Jurkat, Clone E6-1 (cell line): ENCODE data around the gene TMEM117.

Source experiments
- DNase-seq: peaks from one replicate; pipeline ENCODE4 v3.0.0-alpha.2; 2011; ENCODE audit warnings: low read depth, low spot score
- H3K4me3 ChIP-seq: 2 replicates; pipeline ENCODE4 v1.5.1; 2011; ENCODE audit warnings: mild to moderate bottlenecking, low read length, control low read depth, moderate library complexity

Gene TMEM117

DNA sequence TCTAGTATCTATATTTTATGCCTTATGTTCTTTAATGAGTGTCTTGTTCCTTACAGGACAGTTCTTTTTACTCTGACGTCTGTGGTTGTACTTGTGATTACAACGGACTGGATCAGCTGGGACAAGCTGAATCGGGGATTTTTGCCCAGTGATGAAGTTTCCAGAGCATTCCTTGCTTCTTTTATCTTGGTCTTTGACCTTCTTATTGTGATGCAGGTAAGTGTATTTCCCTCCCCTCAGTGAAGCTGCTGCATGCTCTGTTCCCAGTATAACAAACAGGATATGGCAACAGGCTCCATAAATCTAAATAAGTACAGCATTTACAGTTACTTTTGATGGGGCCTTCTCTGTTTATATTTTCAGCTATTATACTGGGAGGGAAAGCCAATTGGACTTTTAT, 463.6 kb downstream of the TMEM117 start:
- H3K4me3 ChIP-seq: no peak overlapping the region
- DNase-seq: no peak

GRCh38 chr12:44307506-44308168, 471.8 kb downstream of the TMEM117 start:
- DNase-seq: no peak
- H3K4me3 ChIP-seq: no peak overlapping the region

DNA sequence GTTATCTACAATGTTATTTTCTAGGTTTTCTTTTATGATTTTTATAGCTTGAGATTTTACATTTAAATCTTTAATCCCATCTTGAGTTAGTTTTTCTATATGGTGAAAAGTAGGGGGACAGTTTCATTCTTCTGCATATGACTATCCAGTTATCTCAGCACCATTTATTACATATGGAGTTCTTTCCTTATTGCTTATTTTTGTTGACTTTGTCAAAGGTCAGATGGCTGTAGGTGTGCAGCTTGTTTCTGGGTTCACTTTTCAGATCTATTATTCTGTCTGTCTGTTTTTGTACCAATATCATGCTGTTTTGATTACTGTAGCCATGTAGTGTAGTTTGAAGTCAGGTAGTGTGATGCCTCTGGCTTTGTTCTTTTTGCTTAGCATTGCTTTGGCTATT, 477.3 kb downstream of the TMEM117 start:
- no peak overlapping the region for H3K4me3 ChIP-seq
- DNase-seq: no peak

DNA sequence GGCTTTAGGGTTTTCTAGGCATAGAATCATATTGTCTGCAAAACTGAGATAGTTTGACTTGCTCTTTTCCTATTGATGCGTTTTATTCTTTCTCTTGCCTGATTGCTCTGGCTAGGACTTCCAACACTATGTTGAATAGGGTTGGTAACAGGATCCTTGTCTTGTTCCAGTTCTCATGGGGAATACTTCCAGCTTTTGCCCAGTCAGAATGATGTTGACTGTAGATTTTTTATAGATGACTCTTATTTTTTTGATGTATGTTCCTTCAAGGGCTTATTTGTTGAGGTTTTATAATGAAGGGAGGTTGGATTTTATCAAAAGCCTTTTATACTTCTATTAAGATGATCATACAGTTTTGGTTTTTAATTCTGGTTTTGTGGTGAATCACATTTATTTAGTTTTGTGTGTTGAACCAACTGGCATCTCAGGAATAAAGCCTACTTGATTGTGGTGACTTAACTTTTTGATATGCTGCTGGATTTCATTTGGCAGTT, 478.2 kb downstream of the TMEM117 start:
- no peak for DNase-seq
- H3K4me3 ChIP-seq: no peak overlapping the region

DNA sequence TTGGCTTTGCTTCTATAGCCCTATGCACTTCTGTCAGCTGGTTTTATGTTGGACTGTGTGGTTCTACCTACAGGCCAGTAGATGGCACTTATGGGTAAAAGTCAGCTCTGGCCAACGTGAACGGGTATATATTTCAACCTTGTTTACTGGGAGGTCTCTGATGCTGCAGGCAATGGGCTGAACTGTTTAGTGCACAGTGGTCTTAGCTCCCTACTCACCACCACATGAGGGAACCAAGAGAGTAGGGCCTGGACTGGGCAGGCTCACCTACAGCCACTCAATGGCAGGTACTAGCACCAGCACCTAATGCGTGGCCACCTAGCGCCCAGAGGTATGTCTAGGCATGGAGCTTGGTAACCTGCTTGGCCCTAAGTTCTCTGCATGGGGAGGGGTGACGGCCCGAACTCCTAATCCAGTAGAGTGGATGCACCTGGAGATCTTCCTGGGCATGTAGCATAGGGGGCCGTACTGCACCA, 481.8 kb downstream of the TMEM117 start:
- no peak overlapping the region for H3K4me3 ChIP-seq
- DNase-seq: peak; percentile 19

DNA sequence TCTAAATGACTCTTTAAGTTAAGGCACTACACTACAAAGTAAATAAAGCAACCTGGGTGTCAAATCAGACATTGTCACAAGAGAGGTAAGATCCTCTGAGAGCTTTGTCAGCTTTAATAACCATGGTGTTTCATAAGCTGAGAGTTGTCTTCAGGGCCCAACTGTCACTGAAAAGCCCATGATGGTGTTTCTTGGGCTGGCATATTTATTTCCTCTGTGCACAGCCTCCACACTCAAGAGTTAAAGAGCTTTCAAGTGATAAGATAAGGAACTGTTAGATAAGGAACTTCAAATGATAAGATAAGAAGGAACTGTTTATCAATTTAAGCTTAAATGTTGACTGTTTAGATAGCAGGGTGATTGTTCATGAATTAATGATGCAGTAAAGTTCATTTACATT, 495.4 kb downstream of the TMEM117 start:
- DNase-seq: no peak
- H3K4me3 ChIP-seq: no peak overlapping the region

DNA sequence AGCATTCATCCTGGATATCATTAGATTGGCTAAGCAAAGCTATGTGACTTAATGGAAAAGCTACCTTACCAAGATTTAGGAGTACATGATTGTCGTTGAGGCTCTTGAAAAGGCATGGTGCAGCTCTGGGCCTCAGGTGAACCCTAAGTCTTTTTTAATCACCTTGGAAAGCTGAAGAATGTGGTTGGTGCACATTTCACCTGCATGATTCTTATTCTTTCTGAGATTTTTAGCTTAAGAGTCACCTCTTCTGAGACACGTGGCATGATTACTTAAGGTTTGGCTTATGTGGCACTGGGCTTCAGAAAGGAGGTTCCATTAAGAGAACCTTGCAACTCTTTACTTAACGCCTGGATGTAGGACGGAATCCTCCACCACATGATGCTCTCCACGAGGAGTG, 498.5 kb downstream of the TMEM117 start:
- H3K4me3 ChIP-seq: no peak overlapping the region
- DNase-seq: no peak

GRCh38 chr12:44335030-44335429, 499.1 kb downstream of the TMEM117 start:
- DNase-seq: no peak
- H3K4me3 ChIP-seq: no peak overlapping the region

DNA sequence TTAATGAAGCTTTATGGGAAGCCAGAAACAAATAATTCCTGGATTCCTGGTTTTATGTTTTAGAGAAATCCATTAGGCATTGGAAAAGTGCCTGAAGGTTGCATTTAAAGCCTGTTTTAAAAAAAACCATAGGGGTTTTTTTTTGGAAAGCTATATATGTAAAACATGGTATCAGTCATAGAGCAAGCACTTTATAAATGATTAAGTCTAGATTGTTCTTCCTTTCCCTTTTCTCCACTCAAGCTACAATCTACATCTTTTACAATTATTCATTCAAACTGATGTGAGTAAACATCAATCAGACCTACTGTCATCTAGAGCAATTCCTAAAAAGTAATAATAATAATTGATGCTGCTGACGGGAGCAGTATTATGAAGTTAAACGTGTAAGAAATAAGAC, 500.7 kb downstream of the TMEM117 start:
- H3K4me3 ChIP-seq: no peak overlapping the region
- DNase-seq: no peak

DNA sequence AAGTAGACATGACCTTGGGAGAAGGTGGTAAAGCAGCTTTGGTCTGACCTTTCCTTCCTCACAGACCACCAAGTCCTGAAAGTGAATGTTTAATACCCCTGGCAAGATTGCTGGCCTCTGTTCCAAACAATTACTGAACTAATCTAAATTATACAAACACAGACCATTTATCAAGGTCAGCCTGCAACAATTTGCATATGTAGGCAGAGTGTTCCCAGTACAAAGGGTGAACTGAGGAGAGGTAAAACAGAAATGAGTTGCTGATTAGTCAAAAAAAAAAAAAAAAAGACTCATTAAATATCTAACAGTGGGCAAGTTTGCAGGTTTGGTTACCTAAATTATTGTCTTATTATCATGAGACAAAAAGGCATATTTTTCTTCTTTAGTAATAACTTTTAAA, 506.5 kb downstream of the TMEM117 start:
- DNase-seq: no peak
- H3K4me3 ChIP-seq: no peak overlapping the region

GRCh38 chr12:44347145-44347544, 511.3 kb downstream of the TMEM117 start:
- H3K4me3 ChIP-seq: no peak overlapping the region
- DNase-seq: no peak

DNA sequence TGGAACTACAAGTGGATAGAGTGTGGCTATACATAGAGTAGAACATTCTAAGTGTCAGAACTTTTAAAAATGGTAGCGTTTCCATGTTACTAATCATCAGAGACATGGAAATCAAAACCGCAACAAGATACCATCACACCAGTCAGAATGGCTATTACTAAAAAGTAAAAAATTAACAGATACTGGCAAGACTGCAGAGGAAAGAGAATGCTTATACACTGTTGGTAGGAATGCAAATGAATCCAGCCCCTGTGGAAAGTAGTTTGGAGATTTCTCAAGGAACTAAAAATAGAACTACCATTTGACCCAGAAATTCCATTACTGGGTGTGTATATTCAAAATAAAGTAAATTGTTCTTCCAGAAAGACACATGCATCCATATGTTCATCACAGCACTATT, 521.6 kb downstream of the TMEM117 start:
- no peak overlapping the region for H3K4me3 ChIP-seq
- DNase-seq: no peak

DNA sequence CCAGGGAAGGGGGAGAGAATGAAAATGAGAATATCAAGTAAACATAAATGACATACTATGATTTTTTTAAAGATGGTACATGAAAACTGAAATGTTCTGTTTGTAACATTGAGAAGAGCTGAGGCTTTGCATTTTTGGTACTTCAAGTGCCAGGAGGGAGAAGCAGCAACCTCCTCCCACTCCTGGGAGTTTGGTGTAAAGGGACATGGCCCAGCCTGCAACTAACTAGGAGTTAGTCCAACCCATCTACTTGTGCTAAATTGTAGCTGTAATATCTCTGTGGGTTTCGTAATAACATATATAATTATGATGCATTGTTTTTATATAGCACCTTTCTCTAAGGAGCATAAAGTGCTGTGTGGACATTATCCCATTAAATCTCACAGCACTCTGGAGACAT, 522.8 kb downstream of the TMEM117 start:
- H3K4me3 ChIP-seq: no peak overlapping the region
- no peak for DNase-seq

DNA sequence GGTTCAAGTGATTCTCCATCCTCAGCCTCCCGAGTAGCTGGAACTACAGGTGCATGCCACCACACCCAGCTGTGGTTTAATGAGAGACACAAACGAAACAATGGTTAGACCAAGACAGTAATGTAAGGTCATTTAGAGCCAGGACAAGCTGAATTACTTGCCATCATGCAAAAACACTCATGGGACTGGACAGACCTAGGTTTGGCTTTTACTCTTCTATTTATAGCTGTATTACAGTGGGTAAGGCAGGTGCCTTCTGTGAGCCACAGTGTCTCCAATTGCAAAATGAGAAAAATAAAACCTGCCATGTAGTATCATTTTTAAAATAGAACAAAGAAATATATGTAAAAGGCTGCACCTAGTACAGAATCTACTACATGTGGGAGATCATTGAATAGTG, 527.1 kb downstream of the TMEM117 start:
- no peak for DNase-seq
- H3K4me3 ChIP-seq: no peak overlapping the region

- DNase-seq: no peak
Observed at GRCh38 chr12:44367136-44367535, 531.3 kb downstream of the TMEM117 start.

DNA sequence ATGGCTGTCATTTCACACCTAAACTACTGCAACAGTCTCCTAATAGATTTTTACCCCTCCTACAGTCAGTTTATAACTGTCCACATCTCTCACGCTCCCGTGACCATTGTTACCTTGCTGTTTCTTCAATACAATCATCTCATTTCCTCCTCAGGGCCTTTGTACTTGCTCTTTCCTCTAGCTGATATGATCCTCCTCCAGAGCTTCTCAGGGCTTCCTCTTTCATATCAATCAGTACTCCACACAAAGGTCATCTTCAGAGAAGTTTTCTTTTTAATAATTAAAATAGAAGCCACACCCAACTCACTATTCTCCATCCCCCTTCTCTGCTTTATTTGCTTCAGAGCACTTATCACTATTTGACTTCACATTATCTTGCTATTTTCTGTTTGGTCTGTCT, 532.0 kb downstream of the TMEM117 start:
- no peak for DNase-seq
- no peak overlapping the region for H3K4me3 ChIP-seq

More at GRCh38 chr12:44367136-44367535, 531.3 kb downstream of the TMEM117 start:
- H3K4me3 ChIP-seq: no peak overlapping the region

DNA sequence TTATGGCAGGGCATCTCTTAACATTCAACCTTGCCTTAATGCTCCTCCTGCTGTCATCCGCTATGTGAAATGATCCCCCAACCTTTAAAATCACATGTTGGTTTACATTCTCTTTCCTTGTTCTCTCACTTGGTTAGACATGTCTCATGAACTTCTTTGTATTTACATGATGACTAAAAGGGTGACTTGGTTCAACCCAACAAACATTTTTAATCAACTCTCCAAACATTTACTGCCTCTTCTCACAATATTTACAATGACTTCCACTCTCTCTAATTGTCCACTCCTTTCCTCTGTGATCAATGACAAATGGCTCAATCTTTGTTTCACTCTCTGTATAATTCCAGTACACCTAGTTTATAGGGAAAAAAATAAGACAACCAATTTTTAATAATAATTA, 534.1 kb downstream of the TMEM117 start:
- no peak overlapping the region for H3K4me3 ChIP-seq
- no peak for DNase-seq

GRCh38 chr12:44370982-44371381, 535.1 kb downstream of the TMEM117 start:
- no peak for DNase-seq
- no peak overlapping the region for H3K4me3 ChIP-seq

DNA sequence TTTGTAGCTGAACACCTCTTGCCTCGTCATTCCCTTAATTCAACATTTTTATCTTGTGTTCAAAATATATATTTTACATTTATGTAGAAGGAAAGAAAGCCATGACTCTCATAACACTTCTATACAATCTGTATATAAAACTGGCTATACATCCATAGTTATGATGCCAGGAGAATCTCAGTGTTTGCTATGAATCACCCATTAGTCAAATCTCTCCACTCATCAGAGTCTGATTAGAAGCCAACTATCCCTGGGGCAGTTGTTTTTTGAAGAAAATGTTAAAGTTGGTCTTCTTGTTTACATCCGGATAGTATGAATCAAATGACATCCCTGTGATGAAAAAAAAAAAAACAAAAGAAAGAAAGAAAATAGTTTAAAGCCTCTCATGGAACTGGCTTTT, 536.4 kb downstream of the TMEM117 start:
- DNase-seq: no peak
- no peak overlapping the region for H3K4me3 ChIP-seq

DNA sequence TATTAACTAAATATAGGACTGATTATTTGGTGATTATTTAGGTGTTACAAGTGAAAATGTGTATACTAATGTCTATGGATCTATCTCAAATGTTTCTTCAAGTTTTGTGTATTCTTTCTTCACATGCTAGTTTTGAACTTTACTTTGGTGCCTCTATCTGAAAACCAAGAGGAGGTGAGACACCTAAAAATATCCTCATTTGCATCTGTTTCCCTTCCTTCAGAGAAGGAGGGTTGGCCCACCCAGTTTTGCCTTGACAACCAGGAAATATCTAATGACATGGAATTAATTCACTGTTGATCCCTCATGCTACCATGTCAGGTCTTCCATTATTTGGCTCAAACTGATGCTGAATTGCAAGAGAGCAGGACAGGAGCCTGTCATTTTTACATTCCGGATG, 539.8 kb downstream of the TMEM117 start:
- DNase-seq: no peak
- no peak overlapping the region for H3K4me3 ChIP-seq

DNA sequence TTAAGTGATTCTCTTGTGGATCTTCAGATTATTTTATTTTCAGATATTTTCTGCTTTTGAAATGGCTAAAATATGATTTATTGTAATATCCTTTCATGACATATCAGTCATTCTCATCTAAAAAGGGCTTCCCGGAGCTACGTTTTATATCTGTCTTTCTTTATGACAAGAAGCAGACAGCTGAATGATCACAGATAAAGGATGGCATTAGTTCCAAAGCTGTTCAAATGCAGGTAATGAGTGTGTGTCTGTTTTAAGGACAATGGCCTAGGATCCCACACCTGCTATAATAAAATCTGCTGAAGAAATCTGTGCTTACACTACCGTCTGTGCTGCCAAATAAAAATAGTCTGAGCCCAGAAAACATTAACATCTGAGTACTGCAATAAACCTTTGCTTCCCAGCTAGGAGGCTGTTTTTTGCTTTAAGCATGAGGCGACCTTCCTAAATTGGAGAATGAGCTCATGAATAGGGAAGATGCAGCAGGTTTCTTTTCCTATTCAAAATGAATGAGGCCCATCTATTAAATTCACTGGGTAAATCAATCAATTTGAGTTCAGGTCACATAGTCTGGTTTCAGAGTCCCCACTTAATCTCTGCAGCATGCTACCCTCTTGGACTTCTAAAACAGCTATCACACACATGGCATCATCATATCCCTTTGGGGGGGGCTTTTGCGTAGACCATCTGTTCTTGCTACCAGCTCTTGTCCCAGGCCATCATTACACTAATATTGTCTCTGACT, 541.7 kb downstream of the TMEM117 start:
- no peak overlapping the region for H3K4me3 ChIP-seq
- DNase-seq: no peak
